Smooth muscle cell (in vitro differentiated cells): ENCODE results near the gene DLX3. TPM values are rescaled to one million over a fixed set of nuclear protein-coding genes. Genes with fewer than 3 reads are reported as not detected.

Source experiments
- DNase-seq: peaks from one replicate; lab custom pipeline; 2025; ENCODE audit not compliant: unreplicated experiment; lab: John Stamatoyannopoulos, UW
- H2AFZ ChIP-seq: fragments of 200-600 bp; sonication (generic); 2 replicates; pipeline ENCODE4 v1.6.0; 2016; ENCODE audit warnings: antibody characterized with exemption, low read depth, mild to moderate bottlenecking
- H3F3A ChIP-seq: fragments of 200-600 bp; sonication (generic); 2 replicates; pipeline ENCODE4 v1.6.0; 2017; ENCODE audit warnings: antibody characterized with exemption, low read depth
- H3K27ac ChIP-seq: fragments of 200-600 bp; sonication (generic); 2 replicates; pipeline ENCODE4 v1.5.1; 2016; ENCODE audit warnings: low read depth, mild to moderate bottlenecking
- H3K27me3 ChIP-seq: fragments of 200-600 bp; sonication (generic); 2 replicates; pipeline ENCODE4 v1.6.1; 2016; ENCODE audit warnings: low read depth, mild to moderate bottlenecking
- H3K36me3 ChIP-seq: fragments of 200-600 bp; sonication (generic); 2 replicates; pipeline ENCODE4 v1.5.1; 2016; ENCODE audit warnings: low read depth
- H3K4me1 ChIP-seq: fragments of 200-600 bp; sonication (generic); 2 replicates; pipeline ENCODE4 v1.5.1; 2016; ENCODE audit warnings: low read depth
- H3K4me2 ChIP-seq: fragments of 200-600 bp; sonication (generic); 2 replicates; pipeline ENCODE4 v1.6.0; 2016; ENCODE audit warnings: mild to moderate bottlenecking
- H3K4me3 ChIP-seq: fragments of 200-600 bp; sonication (generic); 2 replicates; pipeline ENCODE4 v1.5.1; 2016; ENCODE audit warnings: mild to moderate bottlenecking
- H3K79me2 ChIP-seq: fragments of 200-600 bp; sonication (generic); 2 replicates; pipeline ENCODE4 v1.6.0; 2016; ENCODE audit warnings: low read depth, mild to moderate bottlenecking
- H3K9ac ChIP-seq: fragments of 200-600 bp; sonication (generic); 2 replicates; pipeline ENCODE4 v1.6.0; 2016; ENCODE audit warnings: low read depth
- H3K9me3 ChIP-seq: fragments of 200-600 bp; sonication (generic); replicated peaks from 2 replicates; pipeline ENCODE4 v1.5.1; 2016; ENCODE audit warnings: low read depth
- H4K20me1 ChIP-seq: fragments of 200-600 bp; sonication (generic); 2 replicates; pipeline ENCODE4 v1.6.0; 2016; ENCODE audit warnings: low read depth
- CTCF ChIP-seq: fragments of 200-600 bp; sonication (generic); IDR thresholded peaks from 2 replicates; pipeline ENCODE4 v1.5.1; 2017; ENCODE audit warnings: borderline replicate concordance, mild to moderate bottlenecking, antibody characterized with exemption; ENCODE audit not compliant: insufficient read depth, poor library complexity, severe bottlenecking
- whole genome bisulfite sequencing: methylation state at CpG from one replicate; pipeline ENCODE4 v1.1.7; 2016; ENCODE audit warnings: low lambda C conversion rate; 5-methylcytosine and 5-hydroxymethylcytosine counted together
- polyA plus RNA-seq: library from polyadenylated mRNA; unstranded; fragments of >200 nt; fragmentation: Nextera tagmentation; extraction: Ambion mirVana; gene quantifications from 2 replicates; pipeline ENCODE4 v1.2.1, GENCODE V29; 2016
- total RNA-seq: library from RNA; depleted of rRNA; stranded (reverse); fragments of >200 nt; gene quantifications from 2 replicates; pipeline ENCODE4 v1.2.3, GENCODE V29; 2014

Gene DLX3
- total and polyA plus RNA-seq, 2 experiments from 2014 or later, result 1.4 to 9.7 TPM

GRCh38 chr17:49992933-49993422, 2.0 kb downstream of the DLX3 start:
- H3F3A ChIP-seq, result no peaks in the 10 kb centered on the region
- 19% methylated on average over 23 of the region's 23 CpGs for WGBS
- no peaks in the 10 kb centered on the region for H3K36me3 ChIP-seq
- no peak overlapping the region for H3K27ac ChIP-seq
- peak overlapping the region; percentile 92 for H3K4me2 ChIP-seq
- DNase-seq, result no peak
- H3K9ac ChIP-seq, result no peak overlapping the region
- peak overlapping the region; percentile 52 for H3K4me3 ChIP-seq
- H4K20me1 ChIP-seq, result no peaks in the 10 kb centered on the region
- no peak for TF ChIP-seq CTCF
- H3K79me2 ChIP-seq, result no peaks in the 10 kb centered on the region
- H3K4me1 ChIP-seq, result peaks cover 17% of the 10 kb centered on the region
- no peaks in the 10 kb centered on the region for H3K9me3 ChIP-seq
- peak overlapping the region; percentile 60 for H2AFZ ChIP-seq
- H3K27me3 ChIP-seq, result peaks cover 55% of the 10 kb centered on the region

- H3K4me2 ChIP-seq, result peak overlapping the region; percentile 92
- H3F3A ChIP-seq, result no peaks in the 10 kb centered on the region
- H3K9me3 ChIP-seq, result no peaks in the 10 kb centered on the region
- no peaks in the 10 kb centered on the region for H3K36me3 ChIP-seq
- H3K9ac ChIP-seq, result no peak overlapping the region
- DNase-seq, result no peak
- H3K4me3 ChIP-seq, result no peak overlapping the region
- no peaks in the 10 kb centered on the region for H3K79me2 ChIP-seq
- WGBS, result 71% methylated on average over 13 of the region's 13 CpGs
- peaks cover 22% of the 10 kb centered on the region for H3K4me1 ChIP-seq
- no peaks in the 10 kb centered on the region for H4K20me1 ChIP-seq
- H2AFZ ChIP-seq, result no peak overlapping the region
- no peak for TF ChIP-seq CTCF
- no peak overlapping the region for H3K27ac ChIP-seq
- H3K27me3 ChIP-seq, result peaks cover 59% of the 10 kb centered on the region
These were observed 2.7 kb downstream of the DLX3 start for GRCh38 chr17:49992191-49992932.

- 87% methylated on average over 13 of the region's 14 CpGs for WGBS
- H3K27me3 ChIP-seq, result peaks cover 66% of the 10 kb centered on the region
- H3K4me2 ChIP-seq, result no peak overlapping the region
These were observed 3.6 kb downstream of the DLX3 start for GRCh38 chr17:49991409-49991808.

More at GRCh38 chr17:49991409-49991808, 3.6 kb downstream of the DLX3 start:
- Histone ChIP-seq H3K36me3 (no peaks in the 10 kb centered on the region), H3K27ac (no peak overlapping the region), H3K79me2 (no peaks in the 10 kb centered on the region), H2AFZ (no peak overlapping the region), H3K9ac (no peak overlapping the region), H3F3A (no peaks in the 10 kb centered on the region), H3K4me3 (no peak overlapping the region), H3K4me1 (peaks cover 22% of the 10 kb centered on the region), H3K9me3 (no peaks in the 10 kb centered on the region), H4K20me1 (no peaks in the 10 kb centered on the region)
- no peak for DNase-seq
- no peak for TF ChIP-seq CTCF
